HepG2 (cell line): ENCODE results near the gene PPP1CC. TPM values are rescaled to one million over a fixed set of nuclear protein-coding genes. Genes with fewer than 3 reads are reported as not detected.

Experiments
- GATAD1 ChIP-seq: IDR thresholded peaks from 2 replicates; pipeline ENCODE4 v1.6.1; 2016; ENCODE audit warnings: missing genetic modification reagents, missing compliant biosample characterization
- GLI4 ChIP-seq: sonication (generic); formaldehyde crosslinking; IDR thresholded peaks from 2 replicates; pipeline ENCODE4 v1.5.1; 2020; ENCODE audit warnings: missing genetic modification reagents, mild to moderate bottlenecking, moderate library complexity, borderline replicate concordance
- MEIS2 ChIP-seq: sonication (generic); formaldehyde crosslinking; IDR thresholded peaks from 2 replicates; pipeline ENCODE4 v1.9.0; 2021; ENCODE audit warnings: mild to moderate bottlenecking, missing genetic modification reagents
- MXD4 ChIP-seq: IDR thresholded peaks from 2 replicates; pipeline ENCODE4 v1.6.1; 2016; ENCODE audit warnings: mild to moderate bottlenecking, missing biosample characterization, missing genetic modification reagents
- NPAS2 ChIP-seq: sonication (generic); formaldehyde crosslinking; IDR thresholded peaks from 2 replicates; pipeline ENCODE4 v1.8.0; 2022; ENCODE audit warnings: mild to moderate bottlenecking, missing genetic modification reagents, borderline replicate concordance
- POLR2A ChIP-seq, 2 experiments: IDR thresholded peaks; 2 replicates each; pipeline ENCODE4 v1.6.1; 2011; ENCODE audit warnings: low read depth in 2 of 2, low read length in 2 of 2, mild to moderate bottlenecking in 1 of 2, moderate library complexity in 1 of 2; ENCODE audit not compliant: insufficient read depth in 1 of 2
- ZNF354B ChIP-seq: sonication (generic); formaldehyde crosslinking; IDR thresholded peaks from 2 replicates; pipeline ENCODE4 v1.8.0; 2022; ENCODE audit warnings: mild to moderate bottlenecking, missing genetic modification reagents
- ZNF547 ChIP-seq: sonication (generic); formaldehyde crosslinking; IDR thresholded peaks from 2 replicates; pipeline ENCODE4 v1.5.1; 2020; ENCODE audit warnings: mild to moderate bottlenecking, missing genetic modification reagents
- ZNF709 ChIP-seq: sonication (generic); formaldehyde crosslinking; IDR thresholded peaks from 2 replicates; pipeline ENCODE4 v1.5.0; 2020; ENCODE audit warnings: mild to moderate bottlenecking, missing genetic modification reagents
- ZNF775 ChIP-seq: sonication (generic); formaldehyde crosslinking; IDR thresholded peaks from 2 replicates; pipeline ENCODE4 v1.4.0; 2020; ENCODE audit warnings: missing genetic modification reagents, mild to moderate bottlenecking, moderate library complexity, borderline replicate concordance
- ZSCAN12 ChIP-seq: sonication (generic); formaldehyde crosslinking; IDR thresholded peaks from 2 replicates; pipeline ENCODE4 v1.9.0; 2021; ENCODE audit warnings: mild to moderate bottlenecking, missing genetic modification reagents
- polyA plus RNA-seq, 8 experiments: library from polyadenylated mRNA; depleted of rRNA in 3 of 8; stranded (reverse) in 7 of 8; unstranded in 1 of 8; fragments of >200 nt; fragmentation: Illumina TruSeq in 4 of 8; extraction: Trizol in 4 of 8; gene quantifications; 2 replicates each; pipeline versions ENCODE4 v1.2.1 to v1.2.3, GENCODE V29; 2011 to 2016; ENCODE audit warnings: low read depth in 4 of 8, missing spikeins in 1 of 8, mixed read lengths in 1 of 8; ENCODE audit not compliant: insufficient read depth in 1 of 8
- total RNA-seq, 5 experiments: library from RNA; depleted of rRNA; stranded (reverse); fragments of >200 nt; fragmentation: Illumina TruSeq; extraction: Trizol; gene quantifications; 2 replicates each; pipeline ENCODE4 v1.2.3, GENCODE V29; 2016; ENCODE audit warnings: low read depth in 1 of 5
- TF ChIP-seq, protein P1 (sequence below): sonication (generic); formaldehyde crosslinking; IDR thresholded peaks from 2 replicates; pipeline ENCODE4 v1.9.0; 2021; ENCODE audit warnings: missing genetic modification reagents, borderline replicate concordance
- TF ChIP-seq, protein P2 (sequence below): sonication (generic); formaldehyde crosslinking; IDR thresholded peaks from 2 replicates; pipeline ENCODE4 v1.4.0; 2020; ENCODE audit warnings: mild to moderate bottlenecking, missing genetic modification reagents
- TF ChIP-seq, protein P3 (sequence below): sonication (generic); formaldehyde crosslinking; IDR thresholded peaks from 2 replicates; pipeline ENCODE4 v1.5.0; 2020; ENCODE audit warnings: missing genetic modification reagents, mild to moderate bottlenecking, borderline replicate concordance
- TF ChIP-seq, protein P4 (sequence below): sonication (generic); formaldehyde crosslinking; IDR thresholded peaks from 2 replicates; pipeline ENCODE4 v1.4.0; 2020; ENCODE audit warnings: missing genetic modification reagents, low read depth, mild to moderate bottlenecking, borderline replicate concordance
- TF ChIP-seq, protein P5 (sequence below): sonication (generic); formaldehyde crosslinking; IDR thresholded peaks from 2 replicates; pipeline ENCODE4 v1.4.0; 2020; ENCODE audit warnings: missing genetic modification reagents, borderline replicate concordance

Gene PPP1CC
- total and polyA plus RNA-seq, 2 of the 13 experiments (the other 11 are each of a cell fraction or from before 2014, with no cell fraction given), result 178 to 187 TPM

DNA sequence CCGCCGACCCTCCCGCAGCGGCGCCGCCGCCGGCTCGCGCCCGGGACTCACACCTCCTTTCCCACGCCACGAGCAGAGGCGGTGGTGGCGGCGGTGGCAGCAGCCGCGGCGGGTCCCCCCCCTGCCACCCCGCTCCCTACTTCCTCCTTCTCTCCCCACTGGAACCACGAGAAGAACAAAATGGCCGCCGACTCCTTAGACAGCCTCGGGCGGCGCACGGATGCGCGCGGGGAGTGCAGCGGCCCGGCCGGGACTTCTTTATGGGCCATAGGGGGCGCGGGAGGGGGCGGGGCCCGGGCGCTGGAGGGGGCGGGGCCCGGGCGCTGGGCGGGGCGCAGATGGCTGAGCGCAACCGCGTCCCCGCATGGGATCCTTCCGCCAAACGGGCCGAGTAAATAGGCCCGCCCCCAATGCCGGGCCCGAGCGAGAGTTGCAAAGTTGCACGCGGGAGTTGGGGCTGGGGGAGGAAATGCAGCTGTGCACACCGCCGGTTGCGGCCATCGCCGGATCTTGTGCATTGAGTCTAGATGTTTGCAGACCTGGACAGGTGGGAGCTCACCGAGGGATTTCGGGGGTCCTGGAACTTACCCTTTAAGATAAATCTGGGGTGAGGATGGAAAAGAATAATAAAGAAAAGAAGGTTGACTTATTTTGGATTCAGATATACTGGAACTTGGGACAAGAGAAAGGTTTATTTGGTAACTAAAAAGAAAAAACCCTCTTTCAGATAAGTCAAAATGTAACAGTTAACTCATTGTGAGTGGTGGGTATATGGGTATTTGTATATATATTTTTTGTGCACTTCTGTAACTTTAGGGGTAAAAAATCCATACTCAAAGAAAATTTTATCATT, at the start of gene PPP1CC (continued):
- TF ChIP-seq, protein P1, sequence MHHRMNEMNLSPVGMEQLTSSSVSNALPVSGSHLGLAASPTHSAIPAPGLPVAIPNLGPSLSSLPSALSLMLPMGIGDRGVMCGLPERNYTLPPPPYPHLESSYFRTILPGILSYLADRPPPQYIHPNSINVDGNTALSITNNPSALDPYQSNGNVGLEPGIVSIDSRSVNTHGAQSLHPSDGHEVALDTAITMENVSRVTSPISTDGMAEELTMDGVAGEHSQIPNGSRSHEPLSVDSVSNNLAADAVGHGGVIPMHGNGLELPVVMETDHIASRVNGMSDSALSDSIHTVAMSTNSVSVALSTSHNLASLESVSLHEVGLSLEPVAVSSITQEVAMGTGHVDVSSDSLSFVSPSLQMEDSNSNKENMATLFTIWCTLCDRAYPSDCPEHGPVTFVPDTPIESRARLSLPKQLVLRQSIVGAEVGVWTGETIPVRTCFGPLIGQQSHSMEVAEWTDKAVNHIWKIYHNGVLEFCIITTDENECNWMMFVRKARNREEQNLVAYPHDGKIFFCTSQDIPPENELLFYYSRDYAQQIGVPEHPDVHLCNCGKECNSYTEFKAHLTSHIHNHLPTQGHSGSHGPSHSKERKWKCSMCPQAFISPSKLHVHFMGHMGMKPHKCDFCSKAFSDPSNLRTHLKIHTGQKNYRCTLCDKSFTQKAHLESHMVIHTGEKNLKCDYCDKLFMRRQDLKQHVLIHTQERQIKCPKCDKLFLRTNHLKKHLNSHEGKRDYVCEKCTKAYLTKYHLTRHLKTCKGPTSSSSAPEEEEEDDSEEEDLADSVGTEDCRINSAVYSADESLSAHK (CRISPR knock-in tag), result no peak
- TF ChIP-seq NPAS2 (CRISPR knock-in tag) (no peak), ZNF775 (CRISPR knock-in tag) (no peak), ZSCAN12 (no peak), ZNF709 (CRISPR knock-in tag) (peak; percentile 50; the same call in 1 of the 2 replicates), ZNF547 (CRISPR knock-in tag) (peak; percentile 54; the same call in 1 of the 2 replicates), MEIS2 (peak; percentile 55), GATAD1 (CRISPR knock-in tag) (peak; percentile 42; the same call in 1 of the 2 replicates), POLR2A (IDR thresholded peaks at IDR 0.05; ENCODE audit: insufficient read depth in 1 of 2, low read depth in 2 of 2, low read length in 2 of 2) (peak; percentile 72 to 78), ZNF354B (CRISPR knock-in tag) (no peak), GLI4 (no peak), MXD4 (CRISPR knock-in tag) (no peak)
- TF ChIP-seq, protein P2, sequence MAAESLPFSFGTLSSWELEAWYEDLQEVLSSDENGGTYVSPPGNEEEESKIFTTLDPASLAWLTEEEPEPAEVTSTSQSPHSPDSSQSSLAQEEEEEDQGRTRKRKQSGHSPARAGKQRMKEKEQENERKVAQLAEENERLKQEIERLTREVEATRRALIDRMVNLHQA (CRISPR knock-in tag), result no peak
- TF ChIP-seq, protein P3, sequence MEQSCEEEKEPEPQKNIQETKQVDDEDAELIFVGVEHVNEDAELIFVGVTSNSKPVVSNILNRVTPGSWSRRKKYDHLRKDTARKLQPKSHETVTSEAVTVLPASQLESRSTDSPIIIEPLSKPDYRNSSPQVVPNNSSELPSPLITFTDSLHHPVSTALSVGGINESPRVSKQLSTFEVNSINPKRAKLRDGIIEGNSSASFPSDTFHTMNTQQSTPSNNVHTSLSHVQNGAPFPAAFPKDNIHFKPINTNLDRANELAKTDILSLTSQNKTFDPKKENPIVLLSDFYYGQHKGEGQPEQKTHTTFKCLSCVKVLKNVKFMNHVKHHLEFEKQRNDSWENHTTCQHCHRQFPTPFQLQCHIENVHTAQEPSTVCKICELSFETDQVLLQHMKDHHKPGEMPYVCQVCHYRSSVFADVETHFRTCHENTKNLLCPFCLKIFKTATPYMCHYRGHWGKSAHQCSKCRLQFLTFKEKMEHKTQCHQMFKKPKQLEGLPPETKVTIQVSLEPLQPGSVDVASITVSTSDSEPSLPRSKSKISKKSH, result peak; percentile 53; the same call in 1 of the 2 replicates
- TF ChIP-seq, protein P4, sequence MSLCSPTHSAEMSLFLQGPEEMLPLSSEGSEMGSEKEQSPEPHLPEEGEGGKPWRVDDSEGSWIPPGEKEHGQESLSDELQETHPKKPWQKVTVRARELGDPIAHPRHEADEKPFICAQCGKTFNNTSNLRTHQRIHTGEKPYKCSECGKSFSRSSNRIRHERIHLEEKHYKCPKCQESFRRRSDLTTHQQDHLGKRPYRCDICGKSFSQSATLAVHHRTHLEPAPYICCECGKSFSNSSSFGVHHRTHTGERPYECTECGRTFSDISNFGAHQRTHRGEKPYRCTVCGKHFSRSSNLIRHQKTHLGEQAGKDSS, result no peak
- TF ChIP-seq, protein P5, sequence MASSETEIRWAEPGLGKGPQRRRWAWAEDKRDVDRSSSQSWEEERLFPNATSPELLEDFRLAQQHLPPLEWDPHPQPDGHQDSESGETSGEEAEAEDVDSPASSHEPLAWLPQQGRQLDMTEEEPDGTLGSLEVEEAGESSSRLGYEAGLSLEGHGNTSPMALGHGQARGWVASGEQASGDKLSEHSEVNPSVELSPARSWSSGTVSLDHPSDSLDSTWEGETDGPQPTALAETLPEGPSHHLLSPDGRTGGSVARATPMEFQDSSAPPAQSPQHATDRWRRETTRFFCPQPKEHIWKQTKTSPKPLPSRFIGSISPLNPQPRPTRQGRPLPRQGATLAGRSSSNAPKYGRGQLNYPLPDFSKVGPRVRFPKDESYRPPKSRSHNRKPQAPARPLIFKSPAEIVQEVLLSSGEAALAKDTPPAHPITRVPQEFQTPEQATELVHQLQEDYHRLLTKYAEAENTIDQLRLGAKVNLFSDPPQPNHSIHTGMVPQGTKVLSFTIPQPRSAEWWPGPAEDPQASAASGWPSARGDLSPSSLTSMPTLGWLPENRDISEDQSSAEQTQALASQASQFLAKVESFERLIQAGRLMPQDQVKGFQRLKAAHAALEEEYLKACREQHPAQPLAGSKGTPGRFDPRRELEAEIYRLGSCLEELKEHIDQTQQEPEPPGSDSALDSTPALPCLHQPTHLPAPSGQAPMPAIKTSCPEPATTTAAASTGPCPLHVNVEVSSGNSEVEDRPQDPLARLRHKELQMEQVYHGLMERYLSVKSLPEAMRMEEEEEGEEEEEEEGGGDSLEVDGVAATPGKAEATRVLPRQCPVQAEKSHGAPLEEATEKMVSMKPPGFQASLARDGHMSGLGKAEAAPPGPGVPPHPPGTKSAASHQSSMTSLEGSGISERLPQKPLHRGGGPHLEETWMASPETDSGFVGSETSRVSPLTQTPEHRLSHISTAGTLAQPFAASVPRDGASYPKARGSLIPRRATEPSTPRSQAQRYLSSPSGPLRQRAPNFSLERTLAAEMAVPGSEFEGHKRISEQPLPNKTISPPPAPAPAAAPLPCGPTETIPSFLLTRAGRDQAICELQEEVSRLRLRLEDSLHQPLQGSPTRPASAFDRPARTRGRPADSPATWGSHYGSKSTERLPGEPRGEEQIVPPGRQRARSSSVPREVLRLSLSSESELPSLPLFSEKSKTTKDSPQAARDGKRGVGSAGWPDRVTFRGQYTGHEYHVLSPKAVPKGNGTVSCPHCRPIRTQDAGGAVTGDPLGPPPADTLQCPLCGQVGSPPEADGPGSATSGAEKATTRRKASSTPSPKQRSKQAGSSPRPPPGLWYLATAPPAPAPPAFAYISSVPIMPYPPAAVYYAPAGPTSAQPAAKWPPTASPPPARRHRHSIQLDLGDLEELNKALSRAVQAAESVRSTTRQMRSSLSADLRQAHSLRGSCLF (CRISPR knock-in tag), result no peak
